Endothelial cell (in vitro differentiated cells): Measurements from ENCODE around the gene WARS2. TPM values are rescaled to one million over a fixed set of nuclear protein-coding genes. Genes with fewer than 3 reads are reported as not detected.

Source experiments
- DNase-seq: peaks from one replicate; pipeline ENCODE4 v3.0.0; 2021; ENCODE audit warnings: low spot score
- H3K27ac Mint-ChIP-seq: one replicate; pipeline ENCODE4 v1.8.0; 2021; ENCODE audit warnings: mixed read lengths, inconsistent platforms; ENCODE audit not compliant: unreplicated experiment
- H3K27me3 Mint-ChIP-seq: one replicate; pipeline ENCODE4 v1.8.0; 2021; ENCODE audit warnings: mild to moderate bottlenecking, moderate library complexity, mixed read lengths, inconsistent platforms; ENCODE audit not compliant: unreplicated experiment
- H3K36me3 Mint-ChIP-seq: one replicate; pipeline ENCODE4 v1.8.0; 2021; ENCODE audit warnings: mild to moderate bottlenecking, low read depth, mixed read lengths, inconsistent platforms; ENCODE audit not compliant: unreplicated experiment
- H3K4me1 Mint-ChIP-seq: one replicate; pipeline ENCODE4 v1.8.0; 2021; ENCODE audit warnings: mild to moderate bottlenecking, mixed read lengths, inconsistent platforms; ENCODE audit not compliant: unreplicated experiment
- H3K4me3 Mint-ChIP-seq: one replicate; pipeline ENCODE4 v1.8.0; 2021; ENCODE audit warnings: mild to moderate bottlenecking, mixed read lengths, inconsistent platforms; ENCODE audit not compliant: unreplicated experiment
- H3K9me3 Mint-ChIP-seq: one replicate; pipeline ENCODE4 v1.8.0; 2021; ENCODE audit warnings: mixed read lengths, inconsistent platforms; ENCODE audit not compliant: unreplicated experiment
- total RNA-seq: library from RNA; stranded (reverse); fragmentation: NEBNext Ultra II Directional; extraction: Animal tissue kit (Norgen Biotek cat#: 25700); gene quantifications from one replicate; pipeline ENCODE4 v1.2.1, GENCODE V29; 2021; ENCODE audit not compliant: unreplicated experiment
- TF ChIP-seq, protein P1 (sequence below): fragments of 200-600 bp; sonication (generic); IDR thresholded peaks from one replicate; pipeline ENCODE4 v1.5.0; 2021; ENCODE audit warnings: antibody characterized with exemption; ENCODE audit not compliant: unreplicated experiment

WARS2 gene
- total RNA-seq, 1 donor from 2014 or later = 11.2 TPM

DNA sequence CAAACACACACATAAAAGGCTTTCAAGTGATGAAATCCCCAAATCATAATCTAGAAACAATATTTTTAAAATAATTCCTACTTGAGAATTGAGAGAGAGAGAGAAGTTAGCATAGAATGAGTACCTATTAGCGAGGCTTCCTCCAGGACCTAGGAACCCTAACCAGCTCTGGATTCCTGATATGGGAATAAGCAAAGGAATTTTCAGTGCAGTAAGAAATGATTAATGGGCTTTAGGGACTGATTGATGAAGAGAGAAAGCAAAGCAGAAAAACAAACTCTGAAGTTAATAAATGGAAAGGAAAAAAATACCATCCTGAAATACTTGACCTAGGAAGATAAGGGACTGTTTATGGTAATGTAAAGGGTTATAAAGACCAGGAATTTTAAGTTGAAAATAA lies 60.6 kb downstream of the WARS2 start:
- Mint-ChIP-seq H3K4me3 (no peak overlapping the region), H3K27me3 (no peaks in the 10 kb centered on the region), H3K27ac (no peak overlapping the region), H3K4me1 (no peaks in the 10 kb centered on the region), H3K9me3 (no peaks in the 10 kb centered on the region), H3K36me3 (no peaks in the 10 kb centered on the region)
- DNase-seq = no peak
- TF ChIP-seq, protein P1, sequence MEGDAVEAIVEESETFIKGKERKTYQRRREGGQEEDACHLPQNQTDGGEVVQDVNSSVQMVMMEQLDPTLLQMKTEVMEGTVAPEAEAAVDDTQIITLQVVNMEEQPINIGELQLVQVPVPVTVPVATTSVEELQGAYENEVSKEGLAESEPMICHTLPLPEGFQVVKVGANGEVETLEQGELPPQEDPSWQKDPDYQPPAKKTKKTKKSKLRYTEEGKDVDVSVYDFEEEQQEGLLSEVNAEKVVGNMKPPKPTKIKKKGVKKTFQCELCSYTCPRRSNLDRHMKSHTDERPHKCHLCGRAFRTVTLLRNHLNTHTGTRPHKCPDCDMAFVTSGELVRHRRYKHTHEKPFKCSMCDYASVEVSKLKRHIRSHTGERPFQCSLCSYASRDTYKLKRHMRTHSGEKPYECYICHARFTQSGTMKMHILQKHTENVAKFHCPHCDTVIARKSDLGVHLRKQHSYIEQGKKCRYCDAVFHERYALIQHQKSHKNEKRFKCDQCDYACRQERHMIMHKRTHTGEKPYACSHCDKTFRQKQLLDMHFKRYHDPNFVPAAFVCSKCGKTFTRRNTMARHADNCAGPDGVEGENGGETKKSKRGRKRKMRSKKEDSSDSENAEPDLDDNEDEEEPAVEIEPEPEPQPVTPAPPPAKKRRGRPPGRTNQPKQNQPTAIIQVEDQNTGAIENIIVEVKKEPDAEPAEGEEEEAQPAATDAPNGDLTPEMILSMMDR = no peak

DNA sequence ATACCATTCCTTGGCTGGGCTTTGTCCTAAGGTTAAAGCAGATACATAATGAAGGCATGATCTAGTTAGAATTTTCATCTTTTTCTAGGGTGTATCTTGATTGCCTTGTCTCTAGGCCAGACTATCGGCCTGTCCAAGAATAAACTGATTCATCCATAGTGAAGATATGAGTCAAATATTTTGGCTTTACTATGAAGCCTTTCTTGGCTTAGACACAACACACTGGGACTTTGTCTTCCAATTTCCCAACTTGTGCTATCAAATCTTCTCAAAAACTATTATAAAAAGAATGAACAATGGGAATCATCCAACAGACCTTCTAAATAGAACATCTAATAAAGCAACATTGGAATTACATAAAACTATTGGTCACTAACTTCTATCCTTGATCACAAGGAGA lies 64.8 kb downstream of the WARS2 start:
- Mint-ChIP-seq H3K36me3 (no peaks in the 10 kb centered on the region), H3K27ac (no peak overlapping the region), H3K4me1 (no peaks in the 10 kb centered on the region), H3K9me3 (peaks cover 4% of the 10 kb centered on the region), H3K27me3 (no peaks in the 10 kb centered on the region), H3K4me3 (no peak overlapping the region)
- TF ChIP-seq, protein P1 = no peak
- DNase-seq = no peak

DNA sequence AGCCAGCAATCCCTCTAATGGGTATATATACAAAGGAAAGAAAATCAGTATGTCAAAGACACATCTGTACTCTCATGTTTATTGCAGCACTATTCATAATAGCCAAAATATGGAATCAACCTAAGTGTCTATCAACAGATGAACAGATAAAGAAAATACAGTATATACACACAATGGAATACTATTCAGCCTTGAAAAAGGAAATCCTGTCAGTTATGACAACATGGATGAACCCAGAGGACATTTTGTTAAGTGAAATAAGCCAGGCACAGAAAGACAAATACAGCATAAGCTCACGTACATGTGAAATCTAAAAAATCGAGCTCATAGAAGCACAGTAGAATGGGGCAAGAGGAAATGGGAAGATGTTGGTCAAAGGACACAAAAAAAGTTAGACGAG lies 69.1 kb downstream of the WARS2 start:
- H3K36me3 Mint-ChIP-seq = no peaks in the 10 kb centered on the region
- DNase-seq = no peak
- H3K4me1 Mint-ChIP-seq = no peaks in the 10 kb centered on the region
- H3K4me3 Mint-ChIP-seq = no peak overlapping the region
- no peak overlapping the region for H3K27ac Mint-ChIP-seq
- TF ChIP-seq, protein P1 = no peak
- peaks cover 4% of the 10 kb centered on the region for H3K9me3 Mint-ChIP-seq
- H3K27me3 Mint-ChIP-seq = no peaks in the 10 kb centered on the region

DNA sequence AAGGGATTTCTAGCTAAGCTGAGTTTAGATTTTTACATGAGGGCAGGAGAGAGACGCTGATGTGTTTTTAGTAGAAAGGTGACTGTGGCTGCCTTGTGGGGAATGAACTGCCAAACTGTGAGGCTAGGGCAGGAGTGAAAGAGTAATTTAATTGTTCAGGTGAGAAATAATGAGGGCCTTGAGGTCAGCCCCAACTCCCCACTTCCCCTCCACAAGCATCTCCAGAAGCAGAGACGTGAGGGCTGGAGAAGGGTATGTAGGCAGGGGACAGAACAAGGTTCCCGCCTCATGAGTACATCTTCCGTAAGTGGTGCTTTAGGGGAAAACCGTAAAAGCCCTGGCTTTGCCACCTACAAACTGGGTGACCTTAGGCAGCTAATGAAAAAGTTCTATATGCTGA lies 70.8 kb downstream of the WARS2 start:
- no peaks in the 10 kb centered on the region for H3K4me1 Mint-ChIP-seq
- H3K27me3 Mint-ChIP-seq = no peaks in the 10 kb centered on the region
- no peaks in the 10 kb centered on the region for H3K36me3 Mint-ChIP-seq
- no peak for DNase-seq
- no peak overlapping the region for H3K4me3 Mint-ChIP-seq
- H3K9me3 Mint-ChIP-seq = peaks cover 4% of the 10 kb centered on the region
- TF ChIP-seq, protein P1 = no peak
- no peak overlapping the region for H3K27ac Mint-ChIP-seq

DNA sequence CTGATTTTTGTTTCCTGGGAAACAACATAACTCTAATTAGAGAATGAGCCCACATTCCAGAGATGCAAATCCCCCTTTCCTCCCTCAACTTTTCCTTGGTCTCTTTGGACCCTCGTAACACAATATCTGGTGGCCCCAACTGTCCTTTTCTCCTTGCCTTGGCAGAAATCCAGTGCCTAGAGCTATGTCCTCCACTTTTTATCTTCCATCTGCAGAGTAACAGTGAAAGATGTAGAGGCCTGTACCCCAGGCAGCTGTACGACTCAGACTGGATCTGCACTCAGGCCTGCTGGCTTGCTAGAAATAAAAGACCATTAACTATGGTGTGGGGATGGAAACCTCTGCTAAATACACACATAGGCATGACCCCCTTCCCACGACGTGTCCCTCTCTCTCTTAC lies 72.0 kb downstream of the WARS2 start:
- Mint-ChIP-seq H3K9me3 (peaks cover 4% of the 10 kb centered on the region), H3K27ac (no peak overlapping the region), H3K27me3 (peaks cover 1% of the 10 kb centered on the region), H3K36me3 (no peaks in the 10 kb centered on the region), H3K4me3 (no peak overlapping the region), H3K4me1 (no peaks in the 10 kb centered on the region)
- TF ChIP-seq, protein P1 = no peak
- no peak for DNase-seq
